Measurements from ENCODE around the gene RHOU.

The RHOU gene

DNA sequence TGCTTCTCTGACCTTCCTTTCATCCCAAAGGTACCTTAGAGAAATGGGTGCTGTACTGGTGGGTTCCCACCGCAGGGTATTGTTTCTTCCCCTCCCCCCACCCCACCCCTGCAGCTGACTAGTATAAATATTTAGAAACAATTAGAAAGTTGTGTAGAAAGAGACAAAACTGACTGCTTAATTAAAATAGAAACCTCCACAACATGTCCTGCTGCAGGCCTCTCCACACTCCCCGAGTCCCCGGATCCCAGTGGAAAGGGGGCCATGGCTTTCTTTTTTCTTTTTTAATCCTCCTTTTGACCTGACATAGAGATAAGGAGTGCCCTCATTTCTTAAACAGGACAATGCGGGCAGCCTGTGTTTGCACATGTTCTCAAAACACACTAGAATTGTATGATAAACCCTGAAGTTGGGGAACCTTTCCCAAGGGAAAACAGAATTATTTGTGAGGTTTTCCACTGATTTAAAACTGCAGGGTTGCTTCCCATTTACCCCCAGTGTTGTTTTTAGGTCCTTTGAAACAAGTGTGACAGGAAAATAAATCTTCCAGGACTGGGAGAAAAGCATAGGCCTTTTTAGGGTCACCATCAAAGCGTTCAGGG, 1.7 kb downstream of the RHOU start:
- no peak for DNase-seq (ENCODE audit: low read depth)
- H3K4me3 ChIP-seq (ENCODE audit: low read length), result no peak overlapping the region
- TF ChIP-seq CTCF (IDR thresholded peaks at IDR 0.05; ENCODE audit: insufficient read depth, low read depth, low read length, missing control alignments), result no peak

GRCh38 chr1:228737601-228738041, 2.3 kb downstream of the RHOU start:
- no peak for TF ChIP-seq CTCF (IDR thresholded peaks at IDR 0.05; ENCODE audit: insufficient read depth, low read depth, low read length, missing control alignments)
- no peak overlapping the region for H3K4me3 ChIP-seq (ENCODE audit: low read length)
- DNase-seq (ENCODE audit: low read depth), result no peak

DNA sequence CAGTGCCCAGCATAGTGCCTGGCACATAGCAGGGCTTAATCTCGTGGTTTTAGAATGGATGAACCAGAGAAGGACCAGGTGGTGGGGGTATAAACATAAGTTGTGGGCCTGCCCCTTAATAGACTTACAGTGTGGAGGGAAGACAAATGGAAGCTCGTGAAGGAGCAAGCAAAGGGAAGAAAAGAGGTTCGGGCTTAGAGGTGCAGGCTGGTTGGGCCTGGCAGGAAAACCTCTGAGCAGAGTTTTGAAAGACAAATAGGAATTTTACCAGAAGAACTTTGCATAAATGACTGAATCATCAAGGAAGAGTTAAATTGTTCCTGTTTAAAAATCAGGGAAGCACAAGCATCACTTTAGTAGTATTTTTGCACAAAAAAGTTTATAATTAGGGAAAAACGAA, 4.5 kb downstream of the RHOU start:
- DNase-seq (ENCODE audit: low read depth), result no peak
- no peak for TF ChIP-seq CTCF (IDR thresholded peaks at IDR 0.05; ENCODE audit: insufficient read depth, low read depth, low read length, missing control alignments)

DNA sequence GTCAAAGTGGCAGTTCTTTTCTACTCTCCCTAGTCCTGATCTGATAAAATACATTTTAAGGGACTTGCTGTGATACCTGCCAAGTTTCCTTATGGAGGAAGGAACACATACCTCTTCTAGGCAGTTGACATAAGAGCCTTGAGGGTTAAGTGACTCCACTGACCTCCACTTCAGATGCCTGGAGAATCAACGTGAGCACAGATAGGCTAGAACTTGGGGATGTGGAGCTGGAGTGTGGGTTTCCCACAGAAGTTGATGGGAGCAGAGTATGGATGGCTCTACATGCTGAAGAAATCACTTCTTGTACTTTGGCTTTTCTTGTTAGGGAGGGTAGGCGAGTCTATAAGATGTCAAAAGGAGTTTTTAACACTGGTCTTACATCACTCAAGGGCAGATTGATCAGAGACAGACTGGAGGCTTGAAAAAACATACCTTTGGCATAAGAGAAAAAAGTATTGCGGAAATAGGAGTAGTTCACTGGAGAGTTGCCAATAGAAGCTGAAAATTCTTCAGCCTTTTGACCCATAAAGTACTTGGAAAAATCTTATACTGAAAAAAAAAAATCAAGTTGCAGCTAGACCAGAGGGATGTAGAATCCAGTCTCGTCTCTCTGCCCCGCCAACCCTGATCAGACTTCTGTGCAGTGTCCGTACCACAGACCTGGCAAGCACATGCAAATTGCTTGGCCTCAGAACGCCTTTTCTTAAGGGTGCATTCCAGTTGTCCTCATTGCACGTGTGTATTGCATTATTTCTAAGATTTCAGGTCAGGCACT, 5.5 kb downstream of the RHOU start:
- DNase-seq (ENCODE audit: low read depth), result no peak
- H3K4me3 ChIP-seq (ENCODE audit: low read length), result no peak overlapping the region
- TF ChIP-seq CTCF (IDR thresholded peaks at IDR 0.05; ENCODE audit: insufficient read depth, low read depth, low read length, missing control alignments), result no peak

More for the DNA sequence above, 4.5 kb downstream of the RHOU start:
- H3K4me3 ChIP-seq (ENCODE audit: low read length), result no peak overlapping the region

- no peak overlapping the region for H3K4me3 ChIP-seq (ENCODE audit: low read length)
- no peak for DNase-seq (ENCODE audit: low read depth)
Observed at GRCh38 chr1:228742281-228742860, 7.1 kb downstream of the RHOU start.

DNA sequence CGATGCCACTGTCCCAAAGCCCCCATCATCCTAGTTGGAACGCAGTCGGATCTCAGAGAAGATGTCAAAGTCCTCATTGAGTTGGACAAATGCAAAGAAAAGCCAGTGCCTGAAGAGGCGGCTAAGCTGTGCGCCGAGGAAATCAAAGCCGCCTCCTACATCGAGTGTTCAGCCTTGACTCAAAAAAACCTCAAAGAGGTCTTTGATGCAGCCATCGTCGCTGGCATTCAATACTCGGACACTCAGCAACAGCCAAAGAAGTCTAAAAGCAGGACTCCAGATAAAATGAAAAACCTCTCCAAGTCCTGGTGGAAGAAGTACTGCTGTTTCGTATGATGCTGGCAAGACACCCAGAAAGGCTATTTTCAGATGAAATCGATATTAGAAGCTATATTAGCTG, 8.1 kb downstream of the RHOU start:
- no peak overlapping the region for H3K4me3 ChIP-seq (ENCODE audit: low read length)
- DNase-seq (ENCODE audit: low read depth), result no peak
- no peak for TF ChIP-seq CTCF (IDR thresholded peaks at IDR 0.05; ENCODE audit: insufficient read depth, low read depth, low read length, missing control alignments)

More at GRCh38 chr1:228742281-228742860, 7.1 kb downstream of the RHOU start:
- no peak for TF ChIP-seq CTCF (IDR thresholded peaks at IDR 0.05; ENCODE audit: insufficient read depth, low read depth, low read length, missing control alignments)
